ENCODE results near the gene PRKN. TPM values are rescaled to one million over a fixed set of nuclear protein-coding genes. Genes with fewer than 3 reads are reported as not detected.

PRKN gene
- total RNA-seq, 1 experiment from 2014 or later: 0.34 TPM

DNA sequence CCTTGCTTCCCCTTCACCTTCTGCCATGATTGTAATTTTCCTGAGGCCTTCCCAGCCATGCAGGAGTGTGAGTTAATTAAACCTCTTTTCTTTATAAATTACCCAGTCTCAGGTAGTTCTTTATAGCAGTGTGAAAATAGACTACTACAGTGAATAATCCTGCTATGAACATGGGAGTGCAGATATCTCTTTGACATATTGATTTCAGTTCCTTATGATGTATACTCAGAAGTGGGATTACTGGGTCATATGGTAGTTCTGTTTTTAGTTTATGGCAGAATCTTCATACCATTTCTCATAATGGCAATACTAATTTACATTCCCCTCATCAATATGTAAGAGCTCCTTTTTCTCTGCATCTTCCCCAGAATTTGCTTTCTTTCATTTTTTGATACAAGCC, 26.2 kb upstream of the PRKN start:
- Mint-ChIP-seq H3K9me3 (ENCODE audit: unreplicated experiment) (no peaks in the 10 kb centered on the region), H3K4me1 (ENCODE audit: low read depth, unreplicated experiment) (no peaks in the 10 kb centered on the region), H3K27ac (ENCODE audit: unreplicated experiment) (no peak overlapping the region), H3K36me3 (ENCODE audit: insufficient read depth, unreplicated experiment) (no peaks in the 10 kb centered on the region), H3K27me3 (ENCODE audit: insufficient read depth, unreplicated experiment) (no peaks in the 10 kb centered on the region), H3K4me3 (ENCODE audit: unreplicated experiment) (no peak overlapping the region)
- BruUV-seq (replicated peaks): no TSS peak
- DNase-seq: no peak
- Histone ChIP-seq H3K4me3 (ENCODE audit: low read depth, low read length) (no peak overlapping the region), H3K27me3 (replicated peaks; ENCODE audit: control insufficient read depth, insufficient read depth, low read length) (no peaks in the 10 kb centered on the region), H3K36me3 (ENCODE audit: control insufficient read depth, insufficient read depth, low read length) (no peaks in the 10 kb centered on the region), H3K9me3 (no peaks in the 10 kb centered on the region), H3K4me1 (no peaks in the 10 kb centered on the region)
- CTCF ChIA-PET: no interaction called here
- intact Hi-C loops (cut with micrococcal nuclease; ENCODE audit: unreplicated experiment): no loop called here
- POLR2A ChIA-PET: no interaction called here
- no peak for TF ChIP-seq CTCF (IDR thresholded peaks at IDR 0.05; ENCODE audit: insufficient read depth in 1 of 2, low read depth in 1 of 2, low read length in 1 of 2, severe bottlenecking in 1 of 2, unreplicated experiment in 1 of 2)

DNA sequence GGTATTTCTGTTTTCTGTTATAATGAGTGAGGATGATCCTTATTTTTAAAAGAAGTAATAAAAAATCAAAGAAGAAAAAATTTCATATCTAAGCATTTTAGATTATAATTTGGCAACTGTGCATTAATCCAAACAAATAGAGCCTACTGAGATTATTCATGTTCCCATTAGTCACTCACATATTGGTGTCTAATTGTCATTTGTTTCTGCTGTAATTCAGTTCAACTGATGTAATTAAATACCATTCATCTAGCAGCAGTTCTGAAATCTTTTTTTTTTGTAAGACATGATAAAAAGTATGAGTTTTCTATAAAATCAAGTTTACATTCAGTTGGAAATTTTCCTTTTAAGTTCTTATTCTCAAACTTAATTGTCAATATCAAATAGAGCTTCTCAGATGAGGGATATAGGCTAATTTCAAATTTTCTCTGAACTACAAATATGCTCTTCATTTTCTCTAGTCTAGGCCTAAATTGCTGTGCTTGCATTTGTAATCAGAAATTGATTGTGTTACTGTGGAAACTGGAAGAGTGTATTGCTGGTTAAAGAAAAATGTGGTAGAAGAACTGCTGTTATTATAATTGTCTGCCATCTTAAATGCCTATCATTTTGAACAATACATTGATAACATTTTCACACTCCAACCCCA, 23.8 kb upstream of the PRKN start:
- no peak for DNase-seq
- Mint-ChIP-seq H3K27me3 (ENCODE audit: insufficient read depth, unreplicated experiment) (no peaks in the 10 kb centered on the region), H3K4me1 (ENCODE audit: low read depth, unreplicated experiment) (no peaks in the 10 kb centered on the region), H3K36me3 (ENCODE audit: insufficient read depth, unreplicated experiment) (no peaks in the 10 kb centered on the region), H3K27ac (ENCODE audit: unreplicated experiment) (no peak overlapping the region), H3K9me3 (ENCODE audit: unreplicated experiment) (no peaks in the 10 kb centered on the region), H3K4me3 (ENCODE audit: unreplicated experiment) (no peak overlapping the region)
- Histone ChIP-seq H3K36me3 (ENCODE audit: control insufficient read depth, insufficient read depth, low read length) (no peaks in the 10 kb centered on the region), H3K4me3 (ENCODE audit: low read depth, low read length) (no peak overlapping the region), H3K4me1 (no peaks in the 10 kb centered on the region), H3K27me3 (replicated peaks; ENCODE audit: control insufficient read depth, insufficient read depth, low read length) (no peaks in the 10 kb centered on the region), H3K9me3 (no peaks in the 10 kb centered on the region)
- CTCF ChIA-PET: no interaction called here
- POLR2A ChIA-PET: no interaction called here
- intact Hi-C loops (cut with micrococcal nuclease; ENCODE audit: unreplicated experiment): no loop called here
- BruUV-seq (replicated peaks): no TSS peak
- no peak for TF ChIP-seq CTCF (IDR thresholded peaks at IDR 0.05; ENCODE audit: insufficient read depth in 1 of 2, low read depth in 1 of 2, low read length in 1 of 2, severe bottlenecking in 1 of 2, unreplicated experiment in 1 of 2)

- no TSS peak for BruUV-seq (replicated peaks)
- Histone ChIP-seq H3K4me3 (ENCODE audit: low read depth, low read length) (no peak overlapping the region), H3K4me1 (no peaks in the 10 kb centered on the region), H3K36me3 (ENCODE audit: control insufficient read depth, insufficient read depth, low read length) (no peaks in the 10 kb centered on the region), H3K9me3 (no peaks in the 10 kb centered on the region), H3K27me3 (replicated peaks; ENCODE audit: control insufficient read depth, insufficient read depth, low read length) (no peaks in the 10 kb centered on the region)
- Mint-ChIP-seq H3K9me3 (ENCODE audit: unreplicated experiment) (no peaks in the 10 kb centered on the region), H3K4me1 (ENCODE audit: low read depth, unreplicated experiment) (no peaks in the 10 kb centered on the region), H3K27me3 (ENCODE audit: insufficient read depth, unreplicated experiment) (no peaks in the 10 kb centered on the region), H3K36me3 (ENCODE audit: insufficient read depth, unreplicated experiment) (no peaks in the 10 kb centered on the region), H3K4me3 (ENCODE audit: unreplicated experiment) (no peak overlapping the region), H3K27ac (ENCODE audit: unreplicated experiment) (no peak overlapping the region)
- DNase-seq: no peak
- ChIA-PET POLR2A (no interaction called here), CTCF (no interaction called here)
- intact Hi-C loops (cut with micrococcal nuclease; ENCODE audit: unreplicated experiment): no loop called here
- TF ChIP-seq CTCF (IDR thresholded peaks at IDR 0.05; ENCODE audit: insufficient read depth in 1 of 2, low read depth in 1 of 2, low read length in 1 of 2, severe bottlenecking in 1 of 2, unreplicated experiment in 1 of 2): no peak
These were observed 23.2 kb upstream of the PRKN start for GRCh38 chr6:162750776-162751175.
